Fibroblast of peridontal ligament (primary cell): Measurements from ENCODE around the gene SETX.
"Not testable (repeated sequence)": the region's sequence is repeated elsewhere in the genome, so short reads cannot be mapped to it uniquely, and the experiment has no call there.

ENCODE experiments used
- DNase-seq: peaks from one replicate; pipeline ENCODE4 v3.0.0-alpha.2; 2010; ENCODE audit errors: extremely low read depth

SETX gene

DNA sequence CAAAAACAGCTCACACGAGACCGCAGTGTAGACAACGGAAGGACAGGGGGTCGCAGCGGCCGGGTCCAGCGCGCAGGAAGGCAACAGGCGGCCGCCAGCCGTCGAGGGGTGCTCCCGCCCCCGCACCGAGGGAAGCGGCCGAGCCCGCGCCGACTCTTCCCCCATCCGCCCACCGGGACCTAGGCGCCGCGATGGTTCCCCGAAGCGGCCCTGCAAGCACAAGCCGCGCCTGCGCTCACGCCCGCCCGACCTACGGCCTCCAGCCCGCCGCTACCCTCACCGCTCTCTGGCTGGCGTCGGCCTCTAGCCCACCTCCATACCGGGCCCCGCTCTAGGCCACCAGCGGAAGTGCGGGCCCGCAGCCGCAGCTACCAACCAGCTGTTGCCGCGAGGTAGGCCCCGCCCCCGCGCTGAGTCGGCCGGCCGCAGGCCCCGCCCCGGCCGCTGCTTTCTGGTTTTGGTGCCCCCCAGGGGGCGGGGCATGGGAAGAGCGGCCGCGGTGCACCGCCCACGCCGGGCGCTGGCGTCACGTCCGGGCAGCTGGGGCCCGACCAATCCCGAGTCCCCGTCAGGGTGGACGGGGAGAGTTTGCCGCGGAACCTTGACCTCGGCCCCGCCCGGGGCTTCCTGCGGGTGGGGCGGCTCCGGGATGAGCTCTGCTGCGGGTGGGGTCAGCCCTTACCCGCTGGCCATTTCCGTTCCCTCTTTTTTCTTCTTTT, at the start of gene SETX:
Gene SETX, minus strand, starts transcription at position 350 of the 719 bp plus-strand sequence. CDS start 5,558 bp downstream, outside the sequence.
- peak; percentile 92 for DNase-seq

DNA sequence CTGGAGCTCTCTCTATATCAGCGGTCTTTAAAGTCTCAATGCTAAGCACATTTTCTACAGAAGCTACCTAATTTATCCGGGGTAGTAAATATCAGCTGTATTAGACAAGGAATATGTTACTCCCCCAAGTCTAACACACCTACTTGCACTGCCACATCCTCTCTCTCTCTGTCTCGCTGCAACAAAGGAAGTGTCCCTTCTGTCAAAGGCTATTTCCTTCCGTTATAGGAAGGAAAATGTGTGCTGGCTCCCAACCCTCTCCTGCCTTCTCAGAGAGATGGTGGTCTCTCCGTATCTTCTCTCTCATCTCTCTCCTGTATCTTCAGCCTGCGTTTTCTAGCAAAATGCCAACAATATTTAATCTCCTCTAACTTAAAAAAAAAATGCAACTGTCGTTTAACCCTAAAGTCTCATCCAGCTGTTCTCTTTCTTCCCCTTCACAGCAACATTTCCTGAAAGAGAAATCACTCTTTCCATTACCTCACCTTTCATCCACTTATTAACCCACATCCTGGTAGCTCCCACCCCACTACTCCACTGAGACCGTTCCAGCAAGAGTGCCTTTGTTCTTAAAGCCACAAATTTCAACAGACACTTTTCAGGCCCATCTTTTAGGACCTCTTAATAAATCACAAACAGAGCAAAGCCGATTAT, 49.6 kb upstream of the SETX start:
- DNase-seq: no peak

DNA sequence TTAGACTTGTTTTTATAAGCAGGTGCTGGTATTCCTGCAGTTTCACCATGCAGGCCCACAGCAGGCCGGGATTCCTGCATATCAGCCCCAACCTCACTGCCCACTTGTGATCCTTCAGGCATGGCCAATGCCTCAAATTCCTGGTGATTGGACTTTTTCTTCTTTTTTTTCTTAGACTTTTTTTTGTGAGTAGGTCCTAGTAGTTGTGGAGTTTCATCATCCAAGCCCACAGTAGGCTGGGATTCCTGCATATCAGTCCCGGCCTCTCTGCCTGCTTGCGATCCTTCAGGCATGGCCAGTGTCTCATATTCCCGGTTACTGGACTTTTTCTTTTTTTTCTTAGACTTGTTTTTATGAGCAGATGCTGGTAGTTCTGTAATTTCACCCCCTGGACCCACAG, 47.0 kb upstream of the SETX start:
- no peak for DNase-seq

DNA sequence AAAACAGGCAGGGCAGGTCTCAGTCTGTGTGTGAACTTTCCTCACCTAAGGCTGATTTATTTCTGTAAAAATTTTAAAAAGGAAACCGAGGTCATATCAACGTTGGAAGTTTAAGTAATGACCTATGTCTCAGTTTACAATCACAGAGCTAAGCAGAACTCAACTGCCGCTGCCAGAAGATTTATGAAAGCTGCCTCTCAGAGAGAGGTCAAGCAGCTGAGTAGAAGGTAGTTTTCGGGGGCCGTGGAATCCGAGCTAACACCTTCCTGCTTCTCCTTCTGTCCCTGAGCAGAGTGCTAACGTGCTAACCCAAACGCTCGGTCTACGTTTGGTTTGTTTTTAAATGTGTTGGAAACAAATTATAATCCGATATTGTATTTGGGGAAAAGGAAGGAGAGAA, 40.8 kb upstream of the SETX start:
- DNase-seq: no peak

DNA sequence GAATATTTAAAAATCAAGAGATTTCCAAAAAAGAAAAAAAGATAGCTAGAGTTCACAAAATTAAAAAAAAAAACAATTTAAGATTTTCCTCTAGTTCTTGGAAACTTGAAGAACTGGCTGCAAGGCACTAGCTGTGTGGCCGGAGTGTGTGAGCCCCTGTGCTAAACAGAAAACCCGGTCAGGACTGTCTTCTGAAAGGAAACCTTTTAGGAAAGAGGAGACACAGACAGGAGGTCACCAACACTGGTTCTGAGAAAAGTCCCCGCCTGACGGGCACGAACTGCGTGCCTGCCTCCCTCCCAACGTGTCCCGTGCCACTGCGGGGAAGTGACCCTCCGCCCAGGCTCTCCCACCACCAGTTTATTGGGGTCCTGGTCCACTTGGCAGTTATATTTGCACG, 36.7 kb upstream of the SETX start:
- no peak for DNase-seq

GRCh38 chr9:132390966-132391365, 36.2 kb upstream of the SETX start:
- no peak for DNase-seq

GRCh38 chr9:132387133-132387532, 32.3 kb upstream of the SETX start:
- no peak for DNase-seq

DNA sequence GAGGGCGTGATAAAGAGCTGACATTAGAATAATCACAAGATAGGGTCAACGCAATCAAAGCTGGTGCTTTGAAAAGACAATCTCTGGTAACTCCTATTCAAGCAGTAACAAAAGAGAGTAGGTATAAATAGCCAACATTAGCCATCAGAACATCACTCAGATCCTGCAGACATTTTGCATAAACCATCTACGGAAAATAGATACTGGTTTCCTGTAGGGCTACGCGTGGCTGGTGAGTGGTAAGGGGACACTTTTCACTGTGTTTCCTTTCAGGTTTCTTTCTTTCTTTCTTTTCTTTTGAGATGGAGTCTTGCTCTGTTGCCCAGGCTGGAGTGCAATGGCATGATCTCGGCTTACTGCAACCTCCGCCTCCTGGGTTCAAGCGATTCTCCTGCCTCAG, 29.6 kb upstream of the SETX start:
- no peak for DNase-seq

DNA sequence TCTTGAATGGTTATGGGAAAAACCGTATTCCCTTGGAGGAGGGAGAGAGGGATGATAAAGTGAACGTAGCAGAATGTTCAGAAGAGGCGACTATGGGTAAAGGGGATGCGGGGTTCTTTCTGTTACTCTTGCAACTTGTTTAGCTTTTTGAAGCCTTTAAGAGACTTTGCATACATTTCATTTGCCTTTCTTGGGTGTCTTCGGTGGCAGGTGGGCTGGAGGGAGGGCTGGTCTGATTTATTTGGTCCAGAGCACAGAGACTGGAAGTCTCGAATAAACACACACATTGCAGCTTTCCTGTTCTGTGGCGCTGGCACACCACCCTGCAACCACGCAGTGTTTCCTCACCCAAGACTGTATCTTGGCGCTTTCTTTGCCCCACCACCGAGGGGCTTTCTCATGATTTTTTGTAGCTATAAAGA, 28.7 kb upstream of the SETX start:
- no peak for DNase-seq

- DNase-seq: no peak
Observed at GRCh38 chr9:132381966-132382541, 27.3 kb upstream of the SETX start.

DNA sequence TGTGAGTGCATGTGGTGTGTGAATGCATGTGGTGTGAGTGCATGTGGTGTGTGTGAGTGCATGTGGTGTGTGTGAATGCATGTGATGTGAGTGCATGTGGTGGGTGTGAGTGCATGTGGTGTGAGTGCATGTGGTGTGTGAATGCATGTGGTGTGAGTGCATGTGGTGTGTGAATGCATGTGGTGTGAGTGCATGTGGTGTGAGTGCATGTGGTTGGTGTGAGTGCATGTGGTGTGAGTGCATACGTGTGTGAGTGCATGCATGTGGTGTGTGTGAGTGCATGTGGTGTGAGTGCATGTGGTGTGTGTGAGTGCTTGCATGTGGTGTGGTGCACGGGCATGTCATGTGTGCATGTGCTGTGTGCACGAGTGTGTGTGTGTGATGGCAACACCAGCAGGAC, 23.6 kb upstream of the SETX start:
- not testable (repeated sequence) for DNase-seq

- DNase-seq: not testable (repeated sequence)
Observed at GRCh38 chr9:132377769-132378168, 23.0 kb upstream of the SETX start.

GRCh38 chr9:132372177-132373095, 17.6 kb upstream of the SETX start:
- no peak for DNase-seq

DNA sequence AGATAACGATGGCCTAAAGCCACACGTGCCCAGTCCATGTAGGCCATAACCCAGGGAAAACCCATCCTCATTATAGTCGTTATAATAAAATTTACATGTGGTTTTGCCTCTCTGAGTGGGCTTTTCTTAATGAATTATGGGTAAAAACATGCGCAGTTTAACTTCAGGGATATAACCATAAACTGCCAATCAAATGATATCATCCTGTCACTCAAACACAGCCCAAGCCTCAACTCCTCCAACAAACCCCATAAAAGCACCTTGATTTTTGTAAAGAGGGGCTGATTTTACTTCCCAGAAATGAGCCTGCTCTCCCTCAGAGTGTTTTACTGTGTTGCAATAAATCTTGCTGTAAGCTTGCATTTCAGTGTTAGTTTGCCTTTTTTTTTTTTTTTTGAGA, 15.8 kb upstream of the SETX start:
- DNase-seq: no peak

GRCh38 chr9:132369421-132369820, 14.6 kb upstream of the SETX start:
- DNase-seq: no peak

DNA sequence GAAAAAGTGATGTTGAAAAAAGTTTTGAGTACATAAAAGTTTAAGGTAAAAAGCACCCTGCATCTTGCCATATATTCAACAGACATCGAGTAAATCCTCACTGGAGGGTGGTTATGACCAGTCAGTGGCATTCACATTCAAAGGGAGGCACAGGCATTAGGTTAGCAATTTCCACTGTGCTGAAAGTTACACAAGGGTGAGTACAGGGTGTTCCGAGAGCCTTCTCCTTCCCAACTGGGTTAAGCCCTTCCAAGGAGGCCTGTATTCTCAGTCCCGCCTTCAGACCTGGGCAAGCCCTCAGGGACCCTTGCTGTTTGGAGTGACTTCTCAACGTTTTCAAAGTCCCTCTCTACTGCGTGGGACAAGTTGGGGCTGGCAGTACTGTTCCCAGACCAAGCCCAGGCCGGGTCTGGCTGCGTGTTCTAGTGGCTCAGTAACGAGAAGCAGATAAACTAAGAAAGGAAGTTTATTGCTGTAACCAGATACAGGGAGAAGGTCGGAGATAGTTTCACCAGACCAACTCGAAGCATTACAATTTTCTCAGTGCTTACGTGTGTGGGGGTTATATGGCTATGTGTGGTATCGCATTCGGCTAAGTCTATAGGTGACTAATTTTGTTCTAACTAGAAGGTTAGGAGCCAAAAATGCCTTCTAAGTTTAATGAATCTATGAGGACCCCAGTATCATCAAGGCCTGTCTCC, 13.0 kb upstream of the SETX start:
- no peak for DNase-seq

DNA sequence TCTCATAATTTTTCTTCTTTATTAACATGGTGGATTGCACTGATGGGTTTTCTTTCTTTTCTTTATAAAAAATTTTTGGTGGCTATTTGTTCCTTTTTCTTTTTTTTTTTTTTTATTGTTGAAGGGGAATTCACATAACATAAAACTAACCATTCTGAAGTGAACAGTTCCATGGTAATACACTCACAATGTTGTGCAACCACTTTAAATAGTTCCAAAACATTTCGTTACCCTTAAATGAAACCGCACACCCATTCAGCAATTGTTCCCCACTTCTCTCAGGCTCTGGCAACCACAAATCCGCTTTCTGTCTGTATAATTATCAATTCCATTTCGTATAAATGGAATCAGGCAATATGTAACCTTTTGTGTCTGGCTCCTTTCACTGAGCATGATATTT, 11.7 kb upstream of the SETX start:
- DNase-seq: peak; percentile 12

- DNase-seq: no peak
Observed at GRCh38 chr9:132365986-132366385, 11.2 kb upstream of the SETX start.

DNA sequence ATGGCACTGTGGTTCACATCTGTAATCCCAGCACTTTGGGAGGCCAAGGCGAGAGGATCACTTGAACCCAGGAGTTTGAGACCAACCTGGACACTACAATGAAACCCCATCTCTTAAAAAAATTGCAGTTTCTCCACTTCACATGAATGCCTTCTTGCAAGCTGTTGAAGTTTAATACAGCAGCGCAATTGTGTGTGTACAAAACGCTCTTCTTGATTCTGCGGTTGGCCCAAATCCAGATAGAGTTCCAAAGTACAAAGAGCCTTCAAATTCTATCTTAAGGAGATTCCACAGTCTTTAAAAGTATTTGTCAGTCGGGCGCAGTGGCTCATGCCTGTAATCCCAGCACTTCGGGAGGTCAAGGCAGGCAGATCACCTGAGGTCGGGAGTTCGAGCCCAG, 9.3 kb upstream of the SETX start:
- no peak for DNase-seq

DNA sequence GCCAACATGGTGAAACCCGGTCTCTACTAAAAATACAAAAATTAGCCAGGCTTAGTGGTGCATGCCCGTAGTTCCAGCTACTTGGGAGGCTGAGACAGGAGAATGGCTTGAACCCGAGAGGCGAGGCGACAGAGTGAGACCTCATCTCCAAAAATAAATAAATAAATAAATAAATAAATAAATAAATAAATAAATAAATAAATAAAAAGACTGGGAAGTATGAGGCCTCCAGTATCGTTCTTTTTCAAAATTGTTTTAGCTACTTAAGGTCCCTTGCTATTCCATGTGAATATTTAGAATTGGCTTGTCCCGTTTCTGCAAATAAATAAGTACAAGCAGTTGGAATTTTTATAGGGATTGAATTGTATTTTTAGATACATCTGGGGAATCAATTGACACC, 3.0 kb upstream of the SETX start:
- no peak for DNase-seq

- no peak for DNase-seq
Observed at GRCh38 chr9:132356324-132356924, 1.6 kb upstream of the SETX start.
